HG02642 (cell line): ENCODE measurements around the gene NCBP2.
"Not testable (repeated sequence)": the region's sequence is repeated elsewhere in the genome, so short reads cannot be mapped to it uniquely, and the experiment has no call there.

Experiments used
- ATAC-seq: cut with Tn5 transposase; IDR thresholded peaks from one replicate; pipeline ENCODE4 v1.9.1; 2021; ENCODE audit warnings: mild to moderate bottlenecking; ENCODE audit not compliant: unreplicated experiment, poor library complexity

The NCBP2 gene

GRCh38 chr3:196968233-196969133, 26.2 kb upstream of the NCBP2 start, which contains the start of gene PIGZ:
PIGZ (minus strand) TSS chr3:196968833; CDS start chr3:196952031, 16,802 bp downstream.
- peak; percentile 60 for ATAC-seq

GRCh38 chr3:196967412-196968232, 25.3 kb upstream of the NCBP2 start:
- ATAC-seq: no peak

GRCh38 chr3:196966526-196967401, 24.4 kb upstream of the NCBP2 start:
- no peak for ATAC-seq

- ATAC-seq: no peak
Measured at GRCh38 chr3:196965804-196966173, 23.5 kb upstream of the NCBP2 start.

- no peak for ATAC-seq
Measured at GRCh38 chr3:196965112-196965803, 22.9 kb upstream of the NCBP2 start.

- no peak for ATAC-seq
Measured at GRCh38 chr3:196963631-196963953, 21.3 kb upstream of the NCBP2 start.

GRCh38 chr3:196962930-196963630, 20.8 kb upstream of the NCBP2 start:
- ATAC-seq: no peak

- ATAC-seq: no peak
Measured at GRCh38 chr3:196962108-196962929, 20.0 kb upstream of the NCBP2 start.

GRCh38 chr3:196954832-196955231, 12.5 kb upstream of the NCBP2 start:
- no peak for ATAC-seq

GRCh38 chr3:196951371-196951770, 9.0 kb upstream of the NCBP2 start:
- ATAC-seq: no peak

- no peak for ATAC-seq
Measured at GRCh38 chr3:196949750-196950149, 7.4 kb upstream of the NCBP2 start.

- ATAC-seq: no peak
Measured at GRCh38 chr3:196949285-196949619, 6.9 kb upstream of the NCBP2 start.

- ATAC-seq: no peak
Measured at GRCh38 chr3:196948442-196949284, 6.3 kb upstream of the NCBP2 start.

GRCh38 chr3:196947860-196948441, 5.6 kb upstream of the NCBP2 start:
- ATAC-seq: no peak

GRCh38 chr3:196947136-196947859, 5.0 kb upstream of the NCBP2 start:
- no peak for ATAC-seq

- ATAC-seq: not testable (repeated sequence)
Measured at GRCh38 chr3:196944037-196944790, 1.9 kb upstream of the NCBP2 start.
